HPDE6-E6E7 (cell line): Measurements from ENCODE around the gene PRKG1.
"Not testable (repeated sequence)": the region's sequence is repeated elsewhere in the genome, so short reads cannot be mapped to it uniquely, and the experiment has no call there.

ENCODE experiments used
- DNase-seq: peaks from one replicate; pipeline ENCODE4 v3.0.0; 2011; ENCODE audit warnings: missing footprints; ENCODE audit errors: extremely low spot score

The PRKG1 gene

DNA sequence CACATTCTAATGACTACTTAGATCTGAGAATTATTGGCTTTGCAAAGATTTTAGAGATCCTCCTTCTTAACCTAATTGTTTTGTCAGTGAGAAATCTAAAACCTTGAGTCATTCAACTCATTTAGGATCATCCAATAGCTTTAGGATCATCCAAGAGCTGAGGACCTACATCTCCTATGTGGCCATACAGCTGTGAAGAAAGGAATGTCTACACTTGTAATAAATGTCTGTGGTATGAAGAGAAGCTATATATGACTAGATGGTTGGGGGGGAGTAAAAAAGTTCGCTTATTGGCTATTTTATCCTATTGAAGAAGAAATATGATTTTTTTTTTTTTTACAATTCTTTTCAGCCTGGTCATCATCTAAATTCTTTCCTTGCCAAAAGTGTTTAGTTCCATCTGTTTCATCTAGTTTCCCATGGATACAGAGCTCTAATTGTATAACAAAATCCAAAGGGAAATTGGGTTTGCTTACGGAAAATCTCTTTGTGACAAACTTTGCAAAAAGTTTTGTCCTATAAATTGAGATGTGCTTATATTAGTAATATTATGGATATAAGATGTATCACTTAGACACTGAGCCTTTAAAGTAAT lies 196.7 kb downstream of the PRKG1 start:
- no peak for DNase-seq

DNA sequence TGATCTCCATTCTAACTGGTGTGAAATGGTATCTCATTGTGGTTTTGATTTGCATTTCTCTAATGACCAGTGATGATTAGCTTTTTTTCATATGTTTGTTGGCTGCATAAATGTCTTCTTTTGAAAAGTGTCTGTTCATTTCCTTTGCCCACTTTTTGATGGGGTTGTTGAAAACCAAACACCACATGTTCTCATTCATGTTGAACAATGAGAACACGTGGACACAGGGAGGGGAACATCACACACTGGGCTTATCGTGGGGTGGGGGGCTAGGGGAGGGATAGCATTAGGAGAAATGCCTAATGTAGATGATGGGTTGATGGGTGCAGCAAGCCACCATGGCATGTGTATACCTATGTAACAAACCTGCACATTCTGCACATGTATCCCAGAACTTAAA lies 197.8 kb downstream of the PRKG1 start:
- not testable (repeated sequence) for DNase-seq

DNA sequence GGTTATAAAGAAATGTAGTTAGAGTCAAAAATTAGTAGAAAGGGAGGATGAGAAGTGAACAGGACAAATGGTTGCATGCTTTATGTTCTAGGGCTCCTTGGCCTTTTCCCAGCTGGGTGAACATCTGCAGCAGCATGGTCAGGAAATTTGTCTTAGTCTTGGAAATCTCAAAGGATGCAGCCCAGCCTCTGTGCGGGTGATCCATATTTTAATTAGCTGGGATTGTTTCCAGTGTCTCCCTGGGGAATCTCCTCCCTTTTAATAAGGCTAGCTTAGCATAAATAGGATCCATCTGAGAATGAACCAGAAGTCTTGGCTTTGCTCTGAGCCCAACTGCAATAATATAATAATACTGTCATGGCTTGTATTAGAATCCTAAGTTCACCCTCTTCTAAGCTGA lies 198.3 kb downstream of the PRKG1 start:
- no peak for DNase-seq

DNA sequence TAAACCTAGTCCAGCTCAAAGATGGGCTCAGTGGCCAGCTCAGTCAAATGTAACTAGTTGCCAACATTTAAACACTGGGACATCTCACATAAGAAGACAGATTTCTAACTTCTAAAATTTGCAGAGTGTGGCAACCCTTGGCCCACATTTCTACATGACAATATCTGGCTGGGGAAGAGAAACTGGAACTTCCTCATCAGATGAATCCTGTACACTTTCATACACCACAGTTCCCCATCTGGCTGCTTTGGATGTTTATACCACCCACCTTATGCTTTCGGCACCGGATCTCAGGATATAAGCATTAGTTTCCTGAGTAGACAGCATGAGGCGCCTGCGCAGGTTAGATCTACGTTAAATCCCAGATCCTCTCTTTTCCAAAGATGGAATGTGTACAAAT lies 199.3 kb downstream of the PRKG1 start:
- no peak for DNase-seq

DNA sequence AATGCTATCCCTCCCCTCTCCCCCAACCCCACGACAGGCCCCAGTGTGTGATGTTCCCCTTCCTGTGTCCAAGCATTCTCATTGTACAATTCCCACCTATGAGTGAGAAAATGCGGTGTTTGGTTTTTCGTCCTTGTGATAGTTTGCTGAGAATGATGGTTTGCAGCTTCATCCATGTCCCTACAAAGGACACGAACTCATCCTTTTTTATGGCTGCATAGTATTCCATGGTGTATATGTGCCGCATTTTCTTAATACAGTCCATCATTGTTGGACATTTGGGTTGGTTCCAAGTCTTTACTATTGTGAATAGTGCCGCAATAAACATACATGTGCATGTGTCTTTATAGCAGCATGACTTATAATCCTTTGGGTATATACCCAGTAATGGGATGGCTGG lies 201.8 kb downstream of the PRKG1 start:
- DNase-seq = not testable (repeated sequence)

DNA sequence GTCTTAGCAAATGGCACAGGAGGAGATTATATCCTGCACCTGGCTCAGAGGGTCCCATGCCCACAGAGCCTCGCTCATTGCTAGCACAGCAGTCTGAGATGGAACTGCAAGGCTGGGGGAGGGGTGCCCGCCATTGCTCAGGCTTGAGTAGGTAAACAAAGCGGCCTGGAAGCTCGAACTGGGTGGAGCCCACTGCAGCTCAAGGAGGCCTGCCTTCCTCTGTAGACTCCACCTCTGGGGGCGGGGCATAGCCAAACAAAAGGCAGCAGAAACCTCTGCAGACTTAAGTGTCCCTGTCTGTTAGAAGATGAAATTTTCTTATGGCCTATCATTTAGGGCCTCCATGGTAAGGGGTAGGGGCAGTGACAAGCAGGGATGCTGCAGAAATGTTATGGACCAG lies 207.1 kb downstream of the PRKG1 start:
- DNase-seq = not testable (repeated sequence)

DNA sequence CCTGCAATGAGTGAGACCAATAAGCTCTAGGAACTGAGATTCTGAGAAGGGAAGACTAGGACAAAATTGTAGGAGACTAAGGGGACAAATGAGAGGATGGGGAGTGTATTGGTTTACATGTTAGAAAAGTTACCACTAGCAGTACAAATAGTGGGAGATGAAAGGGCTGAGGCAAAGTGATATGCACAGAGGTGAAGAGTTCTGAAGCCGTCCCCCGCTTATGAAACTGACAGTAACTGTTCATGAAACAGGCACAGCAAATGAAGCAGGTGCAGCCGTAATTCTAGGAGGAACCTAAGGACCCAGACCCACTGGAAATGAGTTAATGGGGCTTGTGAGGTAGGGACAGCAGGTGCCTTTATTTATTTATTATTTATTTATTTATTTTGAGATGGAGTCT lies 211.3 kb downstream of the PRKG1 start:
- no peak for DNase-seq

DNA sequence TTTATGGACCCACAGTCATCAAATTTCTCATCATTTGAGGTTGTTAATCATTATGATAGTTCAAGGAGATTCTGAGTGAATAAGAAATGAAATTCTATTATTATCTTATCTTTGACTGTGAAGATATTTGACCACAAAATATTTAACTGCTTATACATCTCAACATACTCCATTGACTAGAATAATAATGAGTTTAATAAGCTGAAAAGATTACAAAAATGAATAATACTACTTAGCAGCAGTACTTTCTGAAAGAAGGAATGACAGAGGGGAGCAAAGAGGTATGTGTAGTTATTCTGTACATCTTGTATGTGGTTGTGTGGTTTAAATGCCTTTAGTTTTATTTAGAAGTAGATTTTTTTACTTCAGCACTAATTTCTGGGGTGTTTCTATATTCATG lies 214.2 kb downstream of the PRKG1 start:
- DNase-seq = no peak

DNA sequence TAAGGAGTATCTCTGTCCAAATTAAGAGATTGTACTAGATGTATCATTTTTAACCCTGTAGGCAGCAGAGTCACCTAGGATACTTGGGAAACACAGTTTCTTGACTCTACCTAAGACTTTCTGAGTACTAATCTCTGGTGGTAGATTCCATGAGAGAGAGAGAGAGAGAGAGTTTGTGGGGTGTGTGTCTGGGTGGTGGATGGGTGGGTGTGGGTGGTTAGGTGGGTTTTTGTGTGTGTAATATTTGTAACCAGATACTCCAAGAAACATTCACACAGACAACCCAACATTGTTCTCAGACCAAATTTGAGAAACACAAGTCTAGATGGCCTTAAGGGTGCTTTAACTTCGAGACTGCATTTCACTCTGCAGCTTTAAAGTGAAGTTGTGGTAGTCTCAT lies 215.2 kb downstream of the PRKG1 start:
- no peak for DNase-seq

DNA sequence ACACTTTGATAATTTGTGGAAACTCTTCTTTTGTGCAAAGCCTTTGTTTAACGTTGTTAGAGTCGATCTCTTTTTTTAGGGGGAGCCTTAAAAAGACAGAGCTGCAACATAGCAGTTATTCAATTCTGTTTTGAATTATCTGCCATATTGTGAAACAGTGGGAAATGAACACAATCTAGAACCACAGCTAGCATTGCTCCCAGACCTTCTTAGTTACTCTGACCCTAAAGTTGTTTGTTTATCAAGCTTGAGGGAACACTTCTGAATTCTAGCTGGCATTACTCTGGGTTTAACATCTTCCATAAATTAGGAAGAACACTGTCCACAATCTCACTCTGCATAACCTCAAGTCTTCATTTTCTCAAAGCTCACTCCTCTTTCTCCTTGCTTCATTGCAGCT lies 217.7 kb downstream of the PRKG1 start:
- DNase-seq = no peak

DNA sequence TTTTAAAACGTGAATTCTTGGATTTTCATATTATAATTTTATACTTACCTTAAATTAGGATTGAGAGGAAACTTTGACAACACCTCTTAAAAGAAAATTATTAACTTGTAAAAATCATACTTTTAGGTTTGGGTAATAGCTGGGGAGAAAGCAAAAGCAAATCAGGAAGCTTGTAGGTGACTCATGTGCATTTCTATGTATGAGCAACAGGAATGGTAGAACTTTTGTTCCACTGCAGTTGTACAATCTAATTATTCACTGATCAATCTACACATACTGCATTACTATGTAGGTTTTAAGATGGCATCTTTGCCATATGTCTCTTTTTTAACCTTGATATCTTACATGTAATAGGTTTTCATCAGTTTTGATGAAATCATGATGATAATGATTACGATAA lies 223.2 kb downstream of the PRKG1 start:
- DNase-seq = no peak

DNA sequence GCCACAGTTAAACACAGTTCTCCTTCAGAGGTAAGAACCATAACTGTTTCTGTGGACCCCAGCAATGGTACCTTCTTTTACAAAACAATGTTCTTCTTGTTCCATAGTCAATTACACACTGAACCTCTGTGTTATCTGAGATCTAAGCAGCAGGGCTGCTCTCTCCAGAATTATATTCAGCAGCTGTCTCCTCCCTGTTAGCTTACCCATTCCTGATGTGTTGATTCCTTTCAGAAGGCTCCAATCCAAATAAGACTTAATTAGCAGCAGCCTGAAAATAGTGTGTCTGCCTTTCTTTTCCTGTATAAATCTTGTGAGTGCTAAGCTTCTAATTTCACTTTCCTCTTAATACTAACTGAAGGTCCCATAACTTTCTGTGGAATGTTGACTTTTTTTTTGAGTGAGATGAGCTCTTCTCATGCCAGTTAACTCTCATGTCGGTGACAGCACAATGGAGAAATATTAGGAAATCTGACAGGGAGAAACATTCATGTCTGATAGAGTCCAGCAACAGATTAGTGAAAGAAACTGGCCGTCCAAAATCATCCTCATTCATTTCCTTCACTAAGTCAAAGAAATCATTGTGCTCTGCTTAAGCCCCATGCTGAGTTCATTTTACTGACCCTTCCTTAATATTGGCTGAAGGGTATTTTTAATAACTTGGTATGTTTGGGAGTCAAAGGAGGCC lies 226.5 kb downstream of the PRKG1 start:
- DNase-seq = no peak

DNA sequence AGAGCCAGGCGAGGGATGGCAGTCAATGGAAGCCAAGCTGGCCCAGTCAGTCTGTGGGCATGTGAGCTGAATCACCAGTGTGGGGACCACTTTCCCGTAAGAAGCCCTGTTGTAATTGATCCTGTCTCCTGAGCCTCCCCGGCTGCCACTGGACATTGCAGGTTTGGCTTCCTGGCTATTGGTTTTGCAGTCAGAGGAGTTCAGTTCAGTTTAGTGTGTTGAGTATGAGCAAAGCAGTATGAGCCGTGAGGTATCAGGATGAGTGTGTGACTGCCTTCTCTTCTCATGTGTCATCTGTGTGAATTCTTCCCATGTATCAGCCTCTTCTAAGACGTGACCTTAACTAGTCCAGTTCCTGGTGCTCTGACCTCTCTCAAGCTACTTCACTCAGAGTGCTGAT lies 227.4 kb downstream of the PRKG1 start:
- no peak for DNase-seq

DNA sequence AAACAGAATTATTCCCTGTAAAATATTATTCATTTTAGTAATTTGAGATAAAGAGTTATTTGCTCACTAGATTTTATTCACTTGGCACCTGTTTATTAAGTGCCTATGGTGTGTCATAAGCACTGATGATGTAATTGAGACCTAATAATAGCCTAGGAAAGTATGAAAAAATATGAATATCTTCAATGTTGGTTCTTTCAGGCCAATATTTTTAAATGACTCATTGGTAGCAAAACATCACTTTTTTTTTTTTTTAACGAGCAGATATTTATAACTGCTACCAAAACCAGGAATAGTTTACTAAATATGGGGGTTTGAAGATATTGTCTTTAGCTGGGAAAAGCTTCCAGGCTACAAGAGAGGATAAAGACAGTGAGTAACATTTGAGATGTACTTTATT lies 228.0 kb downstream of the PRKG1 start:
- DNase-seq = no peak

DNA sequence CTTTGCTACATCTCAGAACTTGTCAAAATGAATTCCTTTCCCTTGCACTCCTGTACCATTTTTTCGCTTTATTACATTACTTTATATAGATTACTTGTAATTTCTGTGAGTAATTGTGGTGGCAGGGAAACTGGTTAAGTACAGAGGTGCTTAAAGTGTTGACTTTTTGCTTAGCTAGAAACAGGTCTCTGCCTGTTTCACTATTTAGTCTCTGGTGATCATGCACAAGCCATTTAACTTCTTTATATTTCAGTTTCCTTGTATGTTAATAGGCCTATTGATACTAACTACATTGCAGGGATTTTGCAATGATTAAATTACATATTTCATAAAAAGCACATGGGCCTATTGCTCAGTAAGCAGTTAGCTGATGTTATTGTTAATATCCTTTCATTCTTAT lies 233.8 kb downstream of the PRKG1 start:
- DNase-seq = no peak

DNA sequence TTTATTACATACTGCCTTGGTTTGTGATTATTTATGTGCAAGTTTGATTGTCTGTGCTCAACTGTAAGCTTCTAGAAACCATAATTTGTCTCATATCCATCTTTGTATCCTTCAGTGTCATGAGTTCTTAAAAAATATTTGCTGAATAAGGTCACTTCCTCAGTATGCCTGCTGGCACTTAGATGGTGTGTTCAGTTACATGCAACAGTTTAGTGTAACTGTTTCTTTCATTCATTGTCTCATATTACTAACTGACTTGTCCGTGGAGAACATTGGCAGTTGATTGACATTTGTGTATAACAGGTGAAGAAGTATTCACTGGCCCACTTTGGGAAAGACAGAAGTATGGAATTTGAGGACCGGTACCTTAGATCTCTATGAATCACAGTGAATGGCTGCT lies 236.9 kb downstream of the PRKG1 start:
- DNase-seq = no peak

DNA sequence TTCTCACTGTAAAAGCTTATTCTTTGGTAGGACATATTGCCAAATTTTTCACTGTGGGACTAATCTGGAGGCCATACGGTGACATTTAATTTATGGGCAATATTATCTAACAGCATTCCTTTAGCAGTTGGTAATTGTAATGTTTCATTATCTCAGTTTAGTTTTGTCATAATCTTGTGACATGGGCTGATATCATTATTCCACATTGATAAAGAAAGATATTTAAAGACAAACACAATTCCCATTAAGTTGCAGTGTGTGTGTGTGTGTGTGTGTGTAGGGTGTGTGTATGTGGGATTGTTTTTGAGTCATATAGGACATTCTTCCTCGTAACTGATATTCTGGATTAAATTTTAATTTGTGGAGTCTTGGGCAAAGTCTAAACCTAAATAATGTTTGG lies 238.5 kb downstream of the PRKG1 start:
- no peak for DNase-seq

DNA sequence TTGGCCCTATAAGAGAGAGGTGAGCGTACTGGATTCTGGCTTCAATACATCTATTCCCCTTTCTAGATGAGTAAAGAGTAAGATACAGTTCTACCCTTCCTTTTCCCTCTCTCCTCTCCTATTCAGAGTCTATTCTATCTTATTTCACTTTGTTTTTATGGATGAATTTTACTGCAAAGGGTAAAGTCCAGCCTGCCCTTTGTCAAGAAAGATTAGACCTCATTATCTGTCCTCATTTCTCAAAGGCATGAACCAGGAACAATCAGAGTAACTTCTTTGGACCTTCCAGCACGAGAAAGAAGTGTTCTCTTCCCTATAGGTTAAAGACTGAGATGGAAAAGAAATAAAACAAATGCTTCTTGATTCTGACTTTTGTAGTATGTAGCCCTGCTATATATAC lies 239.0 kb downstream of the PRKG1 start:
- DNase-seq = no peak

DNA sequence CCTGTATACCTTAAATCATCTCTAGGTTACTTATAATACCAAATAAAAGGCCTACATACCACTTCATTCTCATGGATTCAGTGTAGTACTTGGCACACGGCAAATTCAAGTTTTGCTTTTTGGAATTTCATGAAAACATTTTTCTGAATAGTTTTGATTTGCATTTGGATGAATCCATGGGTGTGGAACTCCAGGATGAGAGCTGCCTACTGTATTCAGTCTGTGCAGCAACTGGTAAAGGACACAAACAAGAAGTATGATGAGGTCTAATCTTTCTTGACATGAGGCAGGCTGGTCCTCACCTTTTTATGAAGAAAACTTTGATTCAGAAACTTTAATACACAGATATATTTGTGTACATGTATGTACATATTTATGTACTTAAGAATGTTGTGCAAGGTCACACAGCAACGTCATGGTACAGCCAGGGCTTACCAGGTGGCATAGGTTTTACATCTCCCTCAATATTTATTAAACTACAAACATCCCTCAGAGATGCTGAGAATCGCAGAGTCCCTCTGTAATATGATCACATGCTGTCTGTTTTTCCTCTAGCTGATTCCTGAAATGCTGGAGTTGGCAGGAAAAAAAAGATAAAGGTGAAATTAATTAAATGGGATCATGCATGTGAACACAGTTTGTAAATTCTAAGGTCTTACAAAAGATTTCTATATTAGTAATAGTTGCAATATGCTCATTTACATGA lies 239.6 kb downstream of the PRKG1 start:
- no peak for DNase-seq

DNA sequence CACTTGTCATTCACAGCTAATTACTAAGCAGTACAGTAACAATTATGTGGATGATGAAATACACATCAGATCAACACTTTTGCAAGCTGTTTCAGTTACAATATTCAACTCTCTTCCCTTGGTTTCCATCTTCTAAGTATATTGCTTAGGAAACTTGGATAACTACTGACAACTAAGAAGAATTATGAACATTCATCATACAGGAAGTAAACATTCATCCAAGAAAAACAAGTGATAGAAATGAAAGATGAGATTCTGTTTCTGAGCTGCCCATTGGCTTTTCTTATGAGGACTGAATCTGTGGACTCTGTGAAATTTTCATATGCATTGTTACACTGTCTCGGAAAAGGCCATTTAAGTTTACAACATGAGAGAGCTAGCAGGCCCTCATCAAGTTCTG lies 240.2 kb downstream of the PRKG1 start:
- no peak for DNase-seq

DNA sequence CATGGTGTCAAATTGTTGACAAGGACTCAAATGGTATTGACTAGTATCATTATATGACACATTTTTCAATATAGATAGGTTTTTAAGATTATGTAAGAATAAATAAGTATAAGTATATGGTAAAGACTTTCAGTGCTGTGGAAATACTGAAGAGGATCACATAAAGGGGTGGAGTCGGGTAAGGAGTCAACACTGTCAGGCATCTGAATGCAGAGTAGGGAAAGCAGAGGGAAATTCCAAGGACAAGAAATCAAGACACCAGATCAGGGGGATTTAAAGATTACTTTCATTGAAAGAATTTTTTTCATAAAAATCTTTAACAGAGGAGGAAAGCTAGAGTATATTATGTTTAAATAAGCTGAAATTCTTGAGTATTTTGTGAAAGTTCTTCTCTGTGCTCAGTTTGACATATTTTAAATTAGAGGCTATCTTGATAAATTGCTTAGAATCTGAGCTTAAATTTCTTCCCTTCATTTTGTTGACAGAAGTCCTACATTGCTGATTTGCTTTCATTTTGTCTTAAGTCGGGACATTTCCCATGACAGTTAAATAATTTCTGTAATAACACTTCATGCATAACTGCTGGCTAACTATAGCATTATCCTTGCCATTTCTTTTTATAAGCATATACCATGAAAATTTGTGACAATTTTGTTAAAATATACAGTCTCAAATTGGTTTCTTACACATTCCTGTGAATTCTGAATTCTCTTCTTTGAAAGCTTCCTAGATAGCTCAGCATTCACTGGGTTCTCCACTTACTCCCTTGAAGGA lies 244.3 kb downstream of the PRKG1 start:
- no peak for DNase-seq

DNA sequence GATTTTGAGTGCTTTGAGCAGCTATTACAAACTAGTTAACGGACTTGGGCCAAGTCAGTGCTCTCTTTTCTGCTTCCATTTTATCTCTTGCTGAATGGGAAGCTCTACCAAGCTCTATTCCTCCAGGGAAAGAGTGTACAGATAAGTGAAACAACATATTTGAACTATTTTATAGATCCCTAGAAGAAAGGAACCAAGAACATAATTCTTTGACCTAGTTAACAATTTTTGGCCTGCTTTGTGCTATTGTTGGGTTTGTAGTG lies 244.8 kb downstream of the PRKG1 start:
- no peak for DNase-seq

DNA sequence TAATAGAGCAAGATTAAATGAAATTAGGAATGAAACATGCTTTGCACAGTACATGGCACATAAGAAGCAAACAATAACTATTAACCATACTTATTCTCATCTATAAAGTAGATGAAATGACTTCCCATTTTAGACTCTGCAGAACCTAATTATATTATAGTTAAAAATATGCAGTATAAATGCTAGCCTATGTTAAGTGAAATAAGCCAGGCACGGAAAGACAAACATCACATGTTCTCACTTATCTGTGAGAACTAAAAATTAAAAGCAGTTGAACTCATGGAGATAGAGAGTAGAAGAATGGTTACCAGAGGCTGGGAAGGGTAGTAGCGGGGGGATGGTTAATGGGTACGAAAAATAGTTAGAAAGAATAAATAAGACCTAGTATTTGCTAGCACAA lies 247.0 kb downstream of the PRKG1 start:
- no peak for DNase-seq
